RWPE1 (cell line): ENCODE results near the gene CDCP2.

Experiments used
- CTCF ChIA-PET: fragments of 350-600 bp; sonication (Branson Sonifier 250); formaldehyde crosslinking; extraction: SDS; loops from one replicate; lab custom pipeline; 2021; lab: Yijun Ruan, JAX
- POLR2A ChIA-PET: fragments of 400-600 bp; formaldehyde crosslinking; extraction: SDS; loops from one replicate; lab custom pipeline; 2020; ENCODE audit warnings: antibody characterized with exemption; ENCODE audit not compliant: low non-redundant PET; lab: Yijun Ruan, JAX
- DNase-seq: peaks from one replicate; pipeline ENCODE4 v3.0.0; 2012; ENCODE audit warnings: low spot score
- H3K27ac ChIP-seq: fragments of 450-650 bp; 2 replicates; pipeline ENCODE4 v1.5.1; 2017
- TF ChIP-seq, protein P1 (sequence below): fragments of 450-650 bp; conservative IDR thresholded peaks from 2 replicates; pipeline ENCODE4 v1.5.1; 2017; ENCODE audit warnings: low read depth, mild to moderate bottlenecking

Gene CDCP2

DNA sequence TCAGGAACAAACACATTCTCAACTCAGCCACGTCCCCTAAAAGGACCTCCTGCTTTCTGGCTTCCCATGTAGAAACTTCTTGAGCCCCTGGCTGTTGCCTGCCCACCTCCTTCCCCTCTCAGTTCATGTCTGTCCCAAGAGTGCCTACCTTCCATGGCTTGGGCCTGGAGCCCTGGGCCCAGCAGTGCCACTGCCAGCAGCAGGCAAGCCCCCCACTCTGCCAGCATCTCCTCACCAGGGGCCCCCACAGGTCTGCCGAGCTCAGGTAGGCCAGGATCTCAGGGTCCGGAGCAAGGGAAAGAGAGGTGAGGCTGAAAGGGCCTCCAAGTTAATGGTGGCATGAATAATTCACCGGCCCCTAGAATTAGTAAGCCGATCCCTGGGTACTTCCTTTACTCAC is at the start of gene CDCP2:
CDCP2 (minus strand) TSS at position 305 of the 400 bp plus-strand sequence; CDS start at position 227, 78 bp downstream.
- TF ChIP-seq, protein P1, sequence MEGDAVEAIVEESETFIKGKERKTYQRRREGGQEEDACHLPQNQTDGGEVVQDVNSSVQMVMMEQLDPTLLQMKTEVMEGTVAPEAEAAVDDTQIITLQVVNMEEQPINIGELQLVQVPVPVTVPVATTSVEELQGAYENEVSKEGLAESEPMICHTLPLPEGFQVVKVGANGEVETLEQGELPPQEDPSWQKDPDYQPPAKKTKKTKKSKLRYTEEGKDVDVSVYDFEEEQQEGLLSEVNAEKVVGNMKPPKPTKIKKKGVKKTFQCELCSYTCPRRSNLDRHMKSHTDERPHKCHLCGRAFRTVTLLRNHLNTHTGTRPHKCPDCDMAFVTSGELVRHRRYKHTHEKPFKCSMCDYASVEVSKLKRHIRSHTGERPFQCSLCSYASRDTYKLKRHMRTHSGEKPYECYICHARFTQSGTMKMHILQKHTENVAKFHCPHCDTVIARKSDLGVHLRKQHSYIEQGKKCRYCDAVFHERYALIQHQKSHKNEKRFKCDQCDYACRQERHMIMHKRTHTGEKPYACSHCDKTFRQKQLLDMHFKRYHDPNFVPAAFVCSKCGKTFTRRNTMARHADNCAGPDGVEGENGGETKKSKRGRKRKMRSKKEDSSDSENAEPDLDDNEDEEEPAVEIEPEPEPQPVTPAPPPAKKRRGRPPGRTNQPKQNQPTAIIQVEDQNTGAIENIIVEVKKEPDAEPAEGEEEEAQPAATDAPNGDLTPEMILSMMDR: no peak
- DNase-seq: no peak
- POLR2A ChIA-PET: no interaction called here
- peak within 1 kb of the TSS; percentile 74 for H3K27ac ChIP-seq
- CTCF ChIA-PET: no interaction called here

DNA sequence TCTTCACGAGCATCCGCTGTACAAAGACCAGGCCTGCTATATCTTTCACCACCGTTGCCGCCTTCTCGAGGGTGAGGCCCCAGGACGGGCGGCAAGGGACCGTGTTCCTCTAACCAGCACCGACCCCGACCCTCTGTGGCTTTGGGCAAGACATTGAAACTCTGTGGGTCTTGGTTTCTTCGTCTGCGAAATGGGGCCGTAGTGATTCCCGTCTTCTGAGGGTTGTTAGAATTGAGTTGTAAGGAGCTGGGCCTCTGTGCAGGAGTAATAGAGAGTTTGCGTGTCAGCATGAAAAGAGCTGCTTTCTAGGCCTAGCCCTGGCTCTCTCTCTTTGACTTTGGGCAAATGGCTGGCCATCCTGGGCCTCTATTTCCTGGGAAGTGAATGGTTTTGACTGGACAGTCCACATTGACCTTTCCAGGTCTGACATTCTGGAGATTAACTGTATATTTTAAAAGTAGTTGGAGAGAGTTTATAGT is 47.8 kb upstream of the CDCP2 start:
- DNase-seq: no peak
- POLR2A ChIA-PET: no interaction called here
- H3K27ac ChIP-seq: peak overlapping the region; percentile 68
- TF ChIP-seq, protein P1: no peak
- CTCF ChIA-PET: interaction anchor here (0.7 to 1.2 kb wide), 2 partner anchors 13 to 76 kb away, joined by 3 to 7 read pairs; no protein-coding TSS in a partner anchor

DNA sequence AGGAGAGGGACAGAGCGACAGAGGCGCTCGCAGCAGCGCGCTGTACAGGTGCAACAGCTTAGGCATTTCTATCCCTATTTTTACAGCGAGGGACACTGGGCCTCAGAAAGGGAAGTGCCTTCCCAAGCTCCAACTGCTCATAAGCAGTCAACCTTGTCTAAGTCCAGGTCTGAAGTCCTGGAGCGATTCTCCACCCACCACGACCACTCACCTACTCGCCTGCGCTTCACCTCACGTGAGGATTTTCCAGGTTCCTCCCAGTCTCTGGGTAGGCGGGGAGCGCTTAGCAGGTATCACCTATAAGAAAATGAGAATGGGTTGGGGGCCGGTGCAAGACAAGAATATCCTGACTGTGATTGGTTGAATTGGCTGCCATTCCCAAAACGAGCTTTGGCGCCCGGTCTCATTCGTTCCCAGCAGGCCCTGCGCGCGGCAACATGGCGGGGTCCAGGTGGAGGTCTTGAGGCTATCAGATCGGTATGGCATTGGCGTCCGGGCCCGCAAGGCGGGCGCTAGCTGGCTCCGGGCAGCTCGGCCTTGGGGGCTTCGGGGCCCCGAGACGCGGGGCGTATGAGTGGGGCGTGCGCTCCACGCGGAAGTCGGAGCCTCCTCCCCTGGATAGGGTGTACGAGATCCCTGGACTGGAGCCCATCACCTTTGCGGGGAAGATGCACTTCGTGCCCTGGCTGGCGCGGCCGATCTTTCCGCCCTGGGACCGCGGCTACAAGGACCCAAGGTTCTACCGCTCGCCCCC is 47.1 kb upstream of the CDCP2 start, which contains the start of the genes CYB5RL and MRPL37:
CYB5RL (minus strand) TSS at position 266 of the 754 bp plus-strand sequence. CDS start 4,414 bp downstream, outside the sequence.
MRPL37 (plus strand) TSS at position 403 of the 754 bp plus-strand sequence; CDS start at position 480, 77 bp downstream.
- DNase-seq: peak; percentile 100
- TF ChIP-seq, protein P1: no peak
- ChIA-PET POLR2A (interaction anchor here (0.9 kb wide), 1 partner anchor 63 kb away, joined by 3 read pairs; no protein-coding TSS in a partner anchor), CTCF (interaction anchor here (0.5 to 1.2 kb wide), 3 partner anchors 12 to 76 kb away, joined by 3 to 7 read pairs (median 4); no protein-coding TSS in a partner anchor)
- peak within 1 kb of the TSS; percentile 68 for H3K27ac ChIP-seq

DNA sequence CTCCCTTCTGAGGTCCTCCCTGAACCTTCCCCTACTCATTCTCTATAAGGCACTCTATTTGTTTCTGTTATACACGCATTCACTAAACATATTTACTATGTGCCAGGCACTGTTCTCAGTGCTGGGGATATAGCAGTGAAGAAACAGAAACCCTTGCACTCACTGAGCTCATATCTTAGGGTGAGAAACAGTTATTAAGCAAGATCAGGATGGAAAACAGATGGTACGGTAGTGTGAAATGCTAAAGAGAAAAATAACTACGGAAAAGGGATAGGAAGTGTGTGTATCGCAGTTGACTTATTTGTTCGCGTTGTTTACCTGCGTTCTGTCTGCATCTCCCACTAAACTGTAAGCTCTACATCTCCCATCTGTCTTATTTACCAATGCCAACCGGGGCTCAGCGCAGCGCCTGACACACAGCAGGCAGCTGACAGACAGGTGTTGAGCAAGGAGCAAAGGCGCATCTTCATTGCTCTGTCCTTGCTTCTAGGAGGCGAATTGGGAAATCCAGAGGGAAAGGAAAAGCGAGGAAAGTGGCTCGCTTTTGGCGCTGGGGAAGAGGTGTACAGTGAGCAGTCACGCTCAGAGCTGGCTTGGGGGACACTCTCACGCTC is 46.5 kb upstream of the CDCP2 start:
- ChIA-PET CTCF (interaction anchor here (0.5 to 1.2 kb wide), 3 partner anchors 12 to 30 kb away, joined by 3 to 7 read pairs (median 4); no protein-coding TSS in a partner anchor), POLR2A (interaction anchor here (0.9 kb wide), 1 partner anchor 63 kb away, joined by 3 read pairs; no protein-coding TSS in a partner anchor)
- DNase-seq: peak; percentile 27
- TF ChIP-seq, protein P1: no peak
- H3K27ac ChIP-seq: peak overlapping the region; percentile 68

DNA sequence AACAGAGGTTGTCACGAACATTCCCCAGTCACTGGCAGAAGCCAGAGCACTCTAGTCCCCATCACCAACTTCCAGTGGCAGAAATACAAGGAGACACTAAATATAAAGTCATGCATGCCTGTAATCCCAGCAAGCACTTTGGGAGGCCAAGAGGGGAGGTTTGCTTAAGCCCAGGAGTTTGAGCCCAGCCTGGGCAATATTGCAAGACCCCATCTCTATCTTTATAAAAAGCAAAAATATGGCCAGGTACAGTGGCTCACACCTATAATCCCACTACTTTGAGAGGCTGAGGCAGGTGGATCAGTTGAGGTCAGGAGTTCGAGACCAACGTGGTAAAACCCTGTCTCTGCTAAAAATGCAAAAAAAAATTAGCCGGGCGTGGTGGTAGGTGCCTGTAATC is 40.7 kb upstream of the CDCP2 start:
- no peak for DNase-seq
- no peak overlapping the region for H3K27ac ChIP-seq
- TF ChIP-seq, protein P1: no peak
- ChIA-PET CTCF (no interaction called here), POLR2A (no interaction called here)

DNA sequence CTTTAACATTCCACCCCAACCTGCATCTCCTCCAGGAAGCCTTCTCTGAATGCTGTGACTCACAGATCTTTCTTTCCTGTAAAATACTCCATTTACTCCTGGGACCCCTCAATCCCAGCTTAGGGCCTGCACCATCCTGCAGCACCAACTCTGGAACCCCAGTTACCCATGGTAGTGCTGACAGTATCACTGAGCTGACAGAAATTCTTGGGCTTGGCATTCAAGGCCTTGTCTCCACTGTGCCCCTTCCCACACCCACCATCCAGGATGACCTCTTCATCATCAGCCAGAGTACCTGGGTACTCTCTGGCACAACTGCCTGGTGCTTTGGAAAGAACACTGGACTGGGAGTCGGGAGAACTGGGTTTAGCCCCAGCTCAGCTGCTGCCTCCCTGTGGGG is 38.7 kb upstream of the CDCP2 start:
- CTCF ChIA-PET: no interaction called here
- H3K27ac ChIP-seq: no peak overlapping the region
- POLR2A ChIA-PET: no interaction called here
- DNase-seq: no peak
- TF ChIP-seq, protein P1: no peak
